ENCODE measurements around the gene TOR1B. TPM values are rescaled to one million over a fixed set of nuclear protein-coding genes. Genes with fewer than 3 reads are reported as not detected.

Gene TOR1B
- total RNA-seq, 1 donor from 2014 or later, result 24.4 TPM

DNA sequence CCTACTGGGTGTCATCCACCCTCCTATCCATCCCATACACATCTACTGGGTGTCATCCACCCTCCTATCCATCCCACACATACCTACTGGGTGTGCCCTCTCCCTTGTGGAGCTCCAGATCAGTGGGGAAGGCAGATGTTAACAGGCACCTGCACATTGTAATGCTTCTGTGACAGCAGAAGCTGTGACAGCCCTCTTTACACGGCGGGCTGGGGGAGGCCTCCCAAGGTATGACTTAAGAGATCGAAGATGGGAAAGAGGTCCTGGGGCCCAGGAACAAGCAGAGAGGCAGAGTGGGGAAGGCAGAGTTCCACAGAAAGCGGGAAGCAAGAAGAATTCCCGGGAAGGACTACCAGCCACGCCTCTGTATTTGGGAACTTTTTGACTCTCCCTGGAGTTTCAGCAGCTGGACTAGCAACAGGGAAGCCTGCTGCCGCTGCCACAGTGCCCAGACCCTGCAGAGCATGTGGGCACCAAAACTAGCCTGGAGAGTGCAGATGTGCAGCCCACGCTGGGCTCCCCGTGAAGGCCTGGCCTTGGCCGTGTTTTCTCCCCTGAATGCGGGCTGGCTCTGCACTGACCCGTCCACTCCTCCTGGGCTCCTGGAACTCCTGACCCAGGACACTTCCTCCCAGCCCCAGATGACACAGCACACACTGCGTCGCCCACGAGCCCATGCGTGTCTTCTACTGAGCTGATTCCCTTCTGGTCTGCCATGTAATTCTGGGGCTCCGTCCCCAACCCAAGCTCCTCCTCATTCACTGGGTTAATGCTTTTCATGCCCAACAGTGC is 11.6 kb downstream of the TOR1B start:
- DNase-seq, result no peak

DNA sequence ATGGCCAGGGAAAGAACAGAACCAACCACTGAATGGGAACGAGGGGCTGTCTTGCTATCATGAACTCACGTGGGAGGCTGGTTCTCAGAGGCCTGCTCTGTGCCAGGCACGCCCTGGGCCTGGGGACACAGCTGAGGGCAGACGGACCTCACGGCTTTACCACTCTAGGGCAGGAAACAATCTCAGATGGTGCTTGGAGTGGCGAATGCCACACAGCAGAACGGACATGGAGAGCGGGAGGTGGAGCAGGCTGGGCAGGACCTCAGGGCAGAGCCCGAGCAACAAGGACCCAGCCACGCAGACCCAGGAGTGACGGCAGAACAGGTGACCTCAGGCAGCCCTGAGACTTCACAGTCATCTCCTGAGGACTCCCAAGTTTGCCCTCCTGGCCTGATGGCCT is 12.3 kb downstream of the TOR1B start:
- no peak for DNase-seq

DNA sequence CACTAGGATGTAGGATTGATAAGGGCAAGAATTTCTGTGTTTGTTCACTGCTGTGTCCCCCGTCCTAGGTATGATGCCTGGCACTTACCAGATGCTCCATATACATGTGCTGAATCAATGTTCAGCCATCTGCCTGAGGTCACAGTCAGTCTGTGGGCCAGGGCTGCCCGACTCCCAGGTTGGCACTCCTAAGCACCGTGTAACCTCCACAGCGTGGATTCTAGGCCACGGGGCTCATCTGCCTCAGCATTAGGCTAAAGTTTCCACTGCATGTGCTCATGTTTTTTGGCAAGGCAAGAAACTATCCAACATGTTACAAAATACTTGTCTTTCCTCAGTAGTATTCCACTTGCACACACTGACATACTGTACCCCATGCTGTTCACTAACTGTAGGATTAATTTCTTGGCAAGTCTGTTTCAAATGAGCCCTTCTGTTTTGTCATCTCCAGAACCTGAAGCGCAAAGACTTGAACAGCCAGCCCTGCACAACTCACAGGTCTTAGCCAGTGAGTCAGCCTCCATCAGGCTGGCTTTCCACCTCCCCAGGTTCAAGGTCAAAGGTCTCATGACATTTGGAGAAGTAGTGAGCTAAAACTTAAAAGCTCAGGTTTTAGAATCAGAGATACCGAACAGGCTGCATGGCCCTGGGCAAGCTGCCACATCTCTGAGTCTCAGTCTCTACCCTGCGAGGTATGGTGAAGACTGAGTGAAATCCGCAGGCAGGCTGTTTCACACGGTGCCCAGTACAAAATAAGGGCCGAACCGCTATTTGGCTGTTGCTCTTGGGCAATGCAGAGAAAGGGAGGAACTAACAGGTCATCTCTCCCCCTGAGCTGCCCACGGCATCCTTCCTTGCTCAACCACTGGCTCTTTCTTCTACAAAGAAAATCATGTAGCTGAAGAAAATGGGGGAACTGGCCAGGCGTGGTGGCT is 13.8 kb downstream of the TOR1B start:
- no peak for DNase-seq

DNA sequence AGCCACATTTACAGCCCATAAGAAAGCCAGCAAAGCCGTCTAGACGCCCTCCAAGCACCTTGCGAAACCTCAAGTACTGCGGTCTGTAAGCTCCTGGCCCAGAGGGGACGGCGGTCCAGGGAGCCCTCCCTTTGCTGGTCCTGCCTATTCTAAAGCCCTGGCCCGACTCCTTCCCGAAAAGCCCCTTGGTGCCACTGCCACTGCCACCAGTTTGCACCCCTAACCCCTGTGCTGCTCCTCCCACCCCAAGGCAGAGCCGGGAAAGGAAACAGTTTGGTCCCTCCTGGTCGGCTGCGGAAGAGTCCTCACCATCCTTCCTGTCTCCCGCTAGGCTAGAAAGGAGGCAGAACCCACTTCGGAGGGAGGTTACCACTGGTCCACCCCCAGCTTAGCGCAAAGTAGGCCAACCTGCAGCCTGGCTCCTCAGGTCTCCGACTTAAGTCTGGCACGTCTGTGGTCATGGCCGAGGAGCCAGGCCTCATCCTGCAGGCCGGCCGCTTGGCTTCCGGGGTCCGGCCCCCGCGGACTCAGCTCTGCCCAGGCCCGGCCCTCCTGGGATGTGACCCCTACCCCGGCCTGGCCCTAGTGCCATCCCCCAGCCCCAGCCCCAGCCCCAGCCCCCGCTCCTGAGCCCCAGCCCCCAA is 20.0 kb downstream of the TOR1B start:
- DNase-seq, result no peak

DNA sequence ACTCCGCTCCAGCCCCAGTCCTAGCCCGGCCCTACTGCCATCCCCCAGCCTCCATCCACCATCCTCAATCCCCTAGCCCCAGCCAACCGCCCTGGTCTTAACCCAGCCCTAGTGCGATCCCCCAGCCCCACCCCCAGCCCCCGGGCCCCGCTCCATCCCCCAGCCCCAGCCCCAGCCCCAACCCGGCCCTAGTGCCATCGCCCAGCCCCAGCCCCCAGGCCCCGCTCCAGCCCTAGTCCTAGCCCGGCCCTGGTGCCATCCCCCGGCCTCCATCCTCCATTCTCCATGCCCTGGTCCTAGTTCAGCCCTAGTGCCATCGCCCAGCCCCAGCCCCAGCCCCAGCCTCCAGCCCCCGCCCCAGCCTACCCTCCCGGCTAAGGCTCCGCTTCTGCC is 20.6 kb downstream of the TOR1B start:
- DNase-seq, result no peak

DNA sequence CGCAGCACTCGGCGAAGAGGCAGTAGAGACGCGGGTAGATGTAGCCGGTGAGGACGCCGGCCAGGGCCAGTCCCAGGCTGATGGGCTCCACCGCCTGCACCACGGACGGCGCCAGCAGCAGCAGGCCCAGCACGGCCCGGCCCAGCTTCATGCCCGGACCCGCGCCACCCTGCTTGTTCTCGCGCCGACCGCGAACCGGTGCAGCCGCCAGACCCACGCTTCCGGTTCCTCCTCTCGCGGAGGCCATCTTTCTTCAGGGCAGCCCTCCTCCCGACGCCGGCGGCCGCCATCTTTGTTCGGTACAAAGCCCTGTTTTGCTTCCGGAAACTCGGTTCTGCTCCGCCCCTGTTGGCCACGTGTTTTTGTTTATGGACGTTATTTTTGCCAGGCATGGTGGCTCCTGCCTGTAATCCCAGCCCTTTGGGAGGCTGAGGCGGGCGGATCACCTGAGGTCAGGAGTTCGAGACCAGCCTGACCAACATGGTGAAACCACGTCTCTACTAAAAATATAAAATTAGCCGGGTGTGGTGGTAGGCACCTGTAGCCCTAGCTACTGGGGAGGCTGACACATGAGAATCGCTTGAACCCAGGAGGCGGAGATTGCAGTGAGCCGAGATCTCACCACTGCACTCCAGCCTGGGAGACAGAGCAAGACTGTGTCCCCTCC is 21.1 kb downstream of the TOR1B start, which contains the start of gene TOR1A:
TOR1A (minus strand) TSS at position 202 of the 667 bp plus-strand sequence; CDS start at position 151, 51 bp downstream.
- peak; percentile 97 for DNase-seq

DNA sequence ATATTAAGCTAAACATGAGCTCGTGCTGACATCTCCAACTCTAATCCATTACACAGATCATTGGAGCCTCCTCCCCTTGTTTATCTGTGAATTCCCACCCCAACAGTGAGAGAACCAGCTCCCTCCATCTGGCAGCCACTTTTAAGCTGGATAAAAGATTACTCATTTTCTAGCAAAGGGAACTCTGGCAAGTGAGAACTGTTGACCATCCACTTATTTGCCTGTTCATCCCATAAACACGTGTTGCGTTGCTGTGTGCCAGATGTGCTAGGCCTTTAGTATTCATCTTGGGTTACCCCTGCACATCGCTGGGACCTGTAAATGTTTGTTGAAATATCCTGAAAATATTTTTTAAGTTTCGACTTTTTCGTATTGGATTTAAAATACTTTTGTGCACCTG is 23.4 kb downstream of the TOR1B start:
- DNase-seq, result no peak

DNA sequence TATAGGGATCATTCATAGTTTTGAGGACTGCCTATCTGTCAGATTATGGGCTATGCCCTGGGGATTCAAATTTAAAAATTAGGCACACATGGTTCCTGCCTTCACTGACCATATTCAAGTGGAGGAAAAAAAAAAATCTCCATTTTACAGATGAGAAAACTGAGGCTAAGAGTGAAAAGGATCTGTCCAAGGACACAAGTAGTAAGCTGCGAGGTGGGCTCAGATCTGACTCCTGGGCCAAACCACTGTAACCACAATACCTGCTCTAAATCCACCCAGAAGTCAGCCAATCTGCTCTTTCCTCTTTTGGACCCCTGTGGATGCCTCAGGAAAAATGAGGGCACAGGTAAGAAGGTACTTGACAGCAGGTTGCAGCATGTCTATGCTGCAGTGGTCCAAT is 23.8 kb downstream of the TOR1B start:
- no peak for DNase-seq

DNA sequence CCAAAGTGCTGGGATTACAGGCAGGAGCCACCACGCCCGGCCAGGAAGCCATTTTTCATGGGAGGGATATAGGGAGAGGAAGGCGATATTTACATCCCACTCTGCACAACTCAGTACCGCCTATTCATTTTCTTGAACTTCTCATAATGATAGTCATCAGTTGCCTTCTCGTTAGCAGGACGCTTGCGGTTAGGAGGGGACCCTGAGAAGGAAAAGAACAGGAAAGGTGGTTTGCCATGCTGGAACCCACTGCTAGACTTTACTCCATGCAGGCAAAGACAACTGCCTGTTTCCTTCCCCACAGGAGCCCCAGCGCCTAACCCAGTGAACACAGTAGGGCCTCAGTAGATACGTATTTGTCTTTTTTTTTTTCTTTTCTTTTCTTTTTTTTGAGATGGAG is 25.1 kb downstream of the TOR1B start:
- no peak for DNase-seq

DNA sequence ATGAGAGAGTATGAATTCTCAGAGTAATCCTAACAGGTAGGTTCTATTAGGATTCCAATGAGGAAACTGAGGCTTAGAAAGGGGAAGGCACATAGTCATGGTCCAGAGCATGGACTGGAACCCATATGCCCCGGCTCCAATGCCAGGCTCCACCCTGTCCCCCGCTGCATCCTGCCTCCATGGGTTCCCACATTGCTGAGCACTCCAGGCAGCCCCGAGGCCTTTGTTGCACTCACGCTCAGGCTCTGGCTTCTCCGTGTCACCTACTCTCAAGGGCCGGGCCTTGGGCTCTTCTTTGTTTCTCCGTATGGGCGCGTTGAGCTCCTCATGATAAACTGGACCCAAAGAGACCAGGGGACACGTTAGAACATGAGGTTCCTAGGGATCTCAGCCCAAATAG is 26.0 kb downstream of the TOR1B start:
- no peak for DNase-seq

DNA sequence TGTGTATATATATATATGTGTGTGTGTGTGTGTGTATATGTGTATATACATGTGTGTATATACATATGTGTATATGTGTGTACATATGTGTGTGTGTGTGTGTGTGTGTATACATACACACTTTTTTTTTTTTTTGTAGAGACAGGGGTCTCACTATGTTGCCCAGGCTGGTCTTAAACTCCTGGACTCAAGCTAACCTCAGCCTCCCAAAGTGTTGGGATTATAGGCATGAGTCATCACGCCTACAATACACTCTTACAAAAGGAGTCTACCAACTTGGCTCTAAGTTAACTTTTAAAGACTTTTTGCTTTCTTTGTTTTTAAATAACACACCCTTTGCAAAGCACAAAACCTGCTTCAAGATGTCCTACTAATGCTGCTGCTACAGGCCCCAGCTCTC is 30.0 kb downstream of the TOR1B start:
- DNase-seq, result no peak

DNA sequence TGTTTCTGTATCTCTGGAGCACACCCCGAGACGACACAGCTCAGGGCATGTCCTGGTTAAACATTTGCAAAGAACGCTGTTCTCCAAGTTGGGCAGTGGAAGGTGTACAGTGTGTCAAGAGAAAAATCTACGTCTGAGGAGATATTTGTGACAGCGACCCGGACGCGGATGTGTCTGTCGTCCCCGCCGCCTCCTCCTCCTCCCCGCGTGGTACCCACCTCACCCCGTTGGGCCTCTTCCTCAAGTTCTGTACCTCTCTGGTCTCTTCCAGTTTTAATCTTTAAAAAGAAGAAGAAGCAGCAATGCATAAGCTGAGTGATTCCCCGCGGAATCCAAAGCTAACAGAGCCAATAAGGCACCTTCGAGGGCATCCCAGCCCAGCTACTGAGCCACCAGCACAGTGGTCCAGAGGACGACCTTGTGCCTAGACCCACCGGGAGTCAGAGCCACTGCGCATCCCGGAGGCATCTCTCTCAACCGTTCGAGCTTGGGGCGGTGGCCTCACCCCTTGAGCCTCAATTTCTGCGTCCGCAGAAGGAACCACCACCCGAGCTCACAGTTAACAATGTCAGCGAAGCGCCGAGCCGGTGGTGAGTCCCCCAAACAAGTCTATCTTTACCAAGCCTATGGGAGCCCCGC is 31.6 kb downstream of the TOR1B start:
- no peak for DNase-seq

DNA sequence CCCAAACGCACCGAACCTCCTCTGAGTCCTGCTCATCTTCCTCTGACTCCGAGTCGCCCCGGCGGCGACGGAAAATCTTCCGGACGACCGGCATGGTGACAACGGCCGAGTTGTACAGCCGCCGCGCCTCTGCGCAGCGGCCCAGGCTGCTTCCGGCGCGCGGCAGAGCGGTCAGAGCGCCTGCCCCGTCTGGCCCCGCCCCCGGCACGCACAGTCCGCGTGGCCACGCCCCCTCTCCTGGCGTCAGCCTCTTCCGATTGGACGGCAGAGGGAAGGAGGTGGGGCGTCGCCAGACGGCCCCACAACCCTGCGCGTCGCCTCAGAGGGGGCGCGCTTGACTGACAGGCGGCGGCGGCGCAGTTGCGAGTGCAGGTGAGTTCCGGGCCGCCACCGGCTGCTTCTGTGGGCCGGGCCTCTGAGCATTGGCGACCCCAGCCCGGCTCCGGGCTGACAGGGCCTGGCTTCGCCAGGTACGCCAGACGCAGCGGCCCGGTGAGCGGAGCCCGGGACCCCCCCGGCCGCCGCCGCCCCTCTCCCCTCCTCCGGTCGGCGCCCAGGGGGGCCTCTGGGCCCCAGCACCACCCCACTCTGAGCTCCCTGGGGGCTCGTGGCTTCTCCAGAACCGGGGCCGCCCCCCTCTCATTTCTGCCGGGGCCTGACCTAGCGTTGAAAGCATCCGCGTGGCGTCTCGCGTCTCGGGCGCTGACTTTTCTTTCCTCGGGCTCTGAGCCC is 32.3 kb downstream of the TOR1B start, which contains the start of the genes C9orf78 and USP20:
C9orf78 (minus strand) TSS at position 148 of the 732 bp plus-strand sequence; CDS start at position 94, 54 bp downstream.
USP20 (plus strand) TSS at position 331 of the 732 bp plus-strand sequence. CDS start 17,098 bp downstream, outside the sequence.
- peak; percentile 99 for DNase-seq

DNA sequence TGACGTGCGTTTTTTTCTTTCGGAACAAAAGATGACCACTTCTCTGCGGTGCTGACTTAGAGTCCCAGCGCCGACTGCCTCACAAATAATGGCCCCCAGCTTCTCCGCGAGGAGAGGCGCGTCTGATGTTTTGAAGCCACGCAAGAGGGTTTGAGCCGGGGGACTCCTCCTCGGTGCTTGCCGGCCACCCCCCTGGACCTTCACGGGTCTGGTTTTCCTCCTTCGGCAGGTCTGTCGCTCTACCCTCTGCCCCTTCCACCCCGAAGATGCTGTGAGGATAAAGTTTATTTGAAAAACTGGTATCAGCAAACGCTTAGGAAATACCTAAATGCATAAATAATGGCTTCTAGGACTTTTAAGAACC is 32.9 kb downstream of the TOR1B start:
- DNase-seq, result no peak

DNA sequence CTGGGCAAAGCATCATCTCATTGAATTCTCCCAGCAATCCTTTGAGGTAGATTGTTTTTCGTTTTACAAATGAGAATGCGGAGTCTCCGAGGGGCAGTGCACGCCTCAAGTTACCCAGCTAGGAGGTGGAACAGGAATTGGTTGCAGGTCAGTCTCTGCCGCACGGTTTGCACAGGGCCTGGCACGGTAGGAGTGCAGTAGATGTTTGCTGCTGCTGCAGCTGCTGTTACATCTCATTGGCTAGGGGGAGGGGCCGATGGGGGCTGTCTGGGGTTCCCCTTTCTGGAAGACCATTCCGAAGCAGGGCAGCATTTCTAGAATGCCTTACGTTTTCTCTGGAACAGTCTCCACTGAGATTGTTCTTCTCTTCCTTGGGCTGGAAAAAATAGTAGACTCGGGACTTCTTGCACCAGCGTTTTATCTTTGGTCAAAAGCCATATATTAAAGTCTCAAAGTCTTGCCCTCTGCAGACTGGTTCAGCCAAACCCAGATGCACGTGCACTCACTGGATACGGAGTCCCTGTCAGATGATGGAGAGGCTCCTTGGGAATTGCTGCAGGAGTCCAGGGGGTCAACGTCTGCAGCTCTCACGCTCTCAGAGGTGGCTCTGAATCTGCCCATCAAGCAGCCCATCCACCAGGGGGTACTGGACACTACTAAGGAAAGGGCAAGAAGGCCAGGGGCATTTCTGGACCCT is 33.5 kb downstream of the TOR1B start:
- DNase-seq, result peak; percentile 30

DNA sequence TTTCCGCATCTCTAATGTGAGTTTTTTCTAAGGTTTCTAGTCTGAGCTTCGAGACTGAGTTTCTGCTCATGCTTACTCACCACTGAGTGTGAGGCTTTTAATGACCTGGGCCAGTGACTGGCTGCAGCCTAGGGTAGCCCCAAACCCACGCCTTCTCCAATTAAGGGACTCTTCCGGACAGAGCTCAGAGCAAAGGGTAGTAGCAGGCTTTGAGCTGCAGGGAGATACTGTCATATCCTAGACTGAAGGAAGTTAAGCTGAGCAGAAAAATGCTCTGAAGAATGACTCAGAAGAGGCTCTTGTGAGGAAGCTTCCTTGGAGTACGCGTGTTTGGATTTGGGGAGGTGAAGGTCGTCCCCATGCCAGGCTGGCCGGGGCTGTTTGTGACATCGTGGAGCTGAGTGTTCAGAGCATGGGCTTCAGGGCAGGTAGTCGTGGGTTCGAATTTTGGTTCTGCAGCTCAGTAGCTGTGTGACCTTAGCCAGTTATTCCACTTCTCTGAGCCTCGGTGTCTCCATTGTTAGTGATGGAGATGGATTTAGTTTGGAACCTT is 35.8 kb downstream of the TOR1B start:
- no peak for DNase-seq

DNA sequence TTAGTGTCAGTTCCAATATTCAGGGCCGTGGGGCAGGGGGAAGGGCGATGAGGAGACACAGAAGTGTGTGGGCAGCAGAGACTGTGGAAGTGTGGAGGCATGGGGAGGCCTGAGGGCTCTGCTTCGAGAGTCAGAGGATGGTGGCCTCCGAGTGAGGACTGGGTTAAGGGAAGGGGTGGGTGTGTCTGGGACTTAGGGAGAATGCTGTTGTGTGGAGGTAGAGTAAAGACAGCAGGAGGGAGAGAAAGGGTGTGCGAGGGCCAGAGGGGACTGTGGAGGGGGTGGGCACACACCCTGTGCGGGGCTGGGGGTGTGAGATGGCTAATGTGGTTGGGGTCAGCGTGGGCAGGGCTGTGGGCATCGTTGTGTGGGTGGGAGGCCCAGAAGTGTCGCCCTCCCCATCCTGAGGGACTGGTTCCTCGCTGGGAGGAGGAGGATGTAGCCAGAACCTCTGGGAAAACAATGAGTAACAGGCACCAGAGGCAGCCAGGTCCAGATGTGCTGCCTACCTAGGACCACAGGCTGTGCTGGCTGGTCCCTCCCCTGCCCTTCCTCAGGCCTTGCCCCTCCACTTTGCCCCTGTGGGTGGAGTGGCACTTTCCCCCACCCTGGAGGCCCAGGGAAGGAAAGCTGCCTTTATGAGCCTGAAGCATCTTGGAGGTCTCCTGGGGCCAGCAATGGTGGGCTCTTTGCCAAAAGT is 36.5 kb downstream of the TOR1B start:
- DNase-seq, result no peak

DNA sequence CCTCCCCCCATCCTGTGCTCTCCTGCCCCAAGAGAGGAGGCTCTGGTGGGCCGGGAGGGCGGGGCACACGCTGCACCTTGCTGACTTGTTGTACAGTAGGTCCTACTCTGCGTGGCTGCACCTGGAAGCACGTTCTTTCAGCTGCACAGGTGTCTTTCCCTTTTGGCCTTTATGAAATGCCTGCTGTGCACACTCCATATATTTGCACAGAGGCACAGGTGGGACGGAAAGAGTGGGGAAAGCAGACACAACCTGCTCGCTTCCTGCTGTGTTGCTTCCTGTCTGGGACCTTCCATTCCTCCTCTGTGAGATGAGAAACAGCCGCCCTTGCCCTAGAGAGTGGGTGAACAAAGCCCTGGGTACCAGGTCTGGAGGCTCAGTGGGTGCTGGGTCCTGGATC is 37.0 kb downstream of the TOR1B start:
- no peak for DNase-seq

DNA sequence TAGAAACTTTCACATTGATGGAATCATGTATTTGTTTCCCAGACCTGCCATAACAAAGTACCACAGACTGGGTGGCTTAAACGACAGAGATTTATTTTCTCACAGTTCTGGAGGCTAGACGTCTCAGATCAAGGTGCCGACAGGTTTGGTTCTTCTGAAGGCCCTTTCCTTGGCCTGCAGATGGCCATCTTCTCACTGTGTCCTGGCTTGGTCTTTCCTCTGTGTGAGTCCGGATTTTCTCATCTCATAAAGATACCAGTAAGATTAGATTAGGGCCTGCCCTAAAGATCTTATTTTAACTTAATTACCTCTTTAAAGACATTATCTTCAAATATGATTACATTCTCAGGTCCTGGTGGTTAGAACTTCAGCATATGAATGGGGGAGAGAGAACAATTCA is 38.1 kb downstream of the TOR1B start:
- no peak for DNase-seq
